A673 (cell line): Measurements from ENCODE around the gene URI1. TPM values are rescaled to one million over a fixed set of nuclear protein-coding genes. Genes with fewer than 3 reads are reported as not detected.
"Not testable (repeated sequence)": the region's sequence is repeated elsewhere in the genome, so short reads cannot be mapped to it uniquely, and the experiment has no call there.

ENCODE experiments used
- BruUV-seq: library from RNA; stranded (reverse); fragments of 400-500 nt; replicated peaks from 2 replicates; lab custom pipeline; 2021; lab: Mats Ljungman, UMichigan
- CTCF ChIA-PET: fragments of 300-600 bp; sonication (Branson Sonifier 250); formaldehyde crosslinking; loops from one replicate; lab custom pipeline; 2022; ENCODE audit warnings: antibody characterized with exemption; lab: Charles Lee
- POLR2A ChIA-PET: fragments of 300-600 bp; sonication (Branson Sonifier 250); formaldehyde crosslinking; loops from one replicate; lab custom pipeline; 2022; ENCODE audit warnings: antibody characterized with exemption; ENCODE audit not compliant: low non-redundant PET; lab: Charles Lee
- DNase-seq: peaks from one replicate; pipeline ENCODE4 v3.0.0-alpha.2; 2015; ENCODE audit warnings: low spot score
- H3K27ac ChIP-seq: fragments of 200-600 bp; sonication (generic); 2 replicates; pipeline ENCODE4 v1.5.1; 2016; ENCODE audit warnings: mixed run types, low read depth, mild to moderate bottlenecking, mixed read lengths, antibody characterized with exemption, low read length; ENCODE audit not compliant: poor library complexity, severe bottlenecking
- H3K27me3 ChIP-seq: fragments of 200-600 bp; sonication (generic); replicated peaks from 2 replicates; pipeline ENCODE4 v1.6.1; 2017; ENCODE audit warnings: mixed run types, low read depth, mild to moderate bottlenecking, mixed read lengths, antibody characterized with exemption, low read length; ENCODE audit not compliant: insufficient read depth, poor library complexity
- H3K36me3 ChIP-seq: fragments of 200-600 bp; sonication (generic); 2 replicates; pipeline ENCODE4 v1.6.1; 2016; ENCODE audit warnings: mixed run types, mild to moderate bottlenecking, mixed read lengths, antibody characterized with exemption, low read length; ENCODE audit not compliant: insufficient read depth, poor library complexity, severe bottlenecking
- H3K4me1 ChIP-seq: fragments of 200-600 bp; sonication (generic); 2 replicates; pipeline ENCODE4 v1.6.1; 2017; ENCODE audit warnings: mixed run types, mild to moderate bottlenecking, mixed read lengths, antibody characterized with exemption, low read length; ENCODE audit not compliant: insufficient read depth, poor library complexity, severe bottlenecking
- H3K4me3 ChIP-seq: fragments of 200-600 bp; sonication (generic); 2 replicates; pipeline ENCODE4 v1.5.1; 2016; ENCODE audit warnings: low read depth, mixed run types, mild to moderate bottlenecking, mixed read lengths, low read length; ENCODE audit not compliant: poor library complexity, severe bottlenecking
- H3K9me3 ChIP-seq: fragments of 200-600 bp; sonication (generic); 2 replicates; pipeline ENCODE4 v1.6.1; 2016; ENCODE audit warnings: mixed run types, low read depth, mild to moderate bottlenecking, mixed read lengths, antibody characterized with exemption, low read length; ENCODE audit not compliant: poor library complexity, severe bottlenecking
- EZH2 ChIP-seq: fragments of 200-600 bp; sonication (generic); IDR thresholded peaks from 2 replicates; pipeline ENCODE4 v1.6.1; 2017; ENCODE audit warnings: borderline replicate concordance, low read depth, mild to moderate bottlenecking, mixed read lengths, antibody characterized with exemption, low read length; ENCODE audit not compliant: poor library complexity, severe bottlenecking
- intact Hi-C: fragments of 100-400 bp; cut with micrococcal nuclease; formaldehyde crosslinking; loops from one replicate; pipeline ENCODE4 v1.10.0; 2022; ENCODE audit not compliant: unreplicated experiment
- total RNA-seq: library from RNA; stranded (reverse); gene quantifications from 2 replicates; pipeline ENCODE4 v1.2.3, GENCODE V29; 2021
- TF ChIP-seq, protein P1 (sequence below): fragments of 300-800, 200-600 bp; sonication (generic); conservative IDR thresholded peaks from 2 replicates; pipeline ENCODE4 v1.5.1; 2017; ENCODE audit warnings: low read depth, mild to moderate bottlenecking, antibody characterized with exemption, low read length, moderate library complexity, mixed read lengths

URI1 gene
- total RNA-seq, 1 experiment from 2014 or later, result 93.0 TPM

- H3K27me3 ChIP-seq, result no peaks in the 10 kb centered on the region
- no TSS peak for BruUV-seq
- H3K4me1 ChIP-seq, result peaks cover 55% of the 10 kb centered on the region
- H3K27ac ChIP-seq, result peak overlapping the region; percentile 57
- no peaks in the 10 kb centered on the region for H3K36me3 ChIP-seq
- CTCF ChIA-PET, result no interaction called here
- DNase-seq, result peak; percentile 28
- TF ChIP-seq EZH2, result no peak
- TF ChIP-seq, protein P1, sequence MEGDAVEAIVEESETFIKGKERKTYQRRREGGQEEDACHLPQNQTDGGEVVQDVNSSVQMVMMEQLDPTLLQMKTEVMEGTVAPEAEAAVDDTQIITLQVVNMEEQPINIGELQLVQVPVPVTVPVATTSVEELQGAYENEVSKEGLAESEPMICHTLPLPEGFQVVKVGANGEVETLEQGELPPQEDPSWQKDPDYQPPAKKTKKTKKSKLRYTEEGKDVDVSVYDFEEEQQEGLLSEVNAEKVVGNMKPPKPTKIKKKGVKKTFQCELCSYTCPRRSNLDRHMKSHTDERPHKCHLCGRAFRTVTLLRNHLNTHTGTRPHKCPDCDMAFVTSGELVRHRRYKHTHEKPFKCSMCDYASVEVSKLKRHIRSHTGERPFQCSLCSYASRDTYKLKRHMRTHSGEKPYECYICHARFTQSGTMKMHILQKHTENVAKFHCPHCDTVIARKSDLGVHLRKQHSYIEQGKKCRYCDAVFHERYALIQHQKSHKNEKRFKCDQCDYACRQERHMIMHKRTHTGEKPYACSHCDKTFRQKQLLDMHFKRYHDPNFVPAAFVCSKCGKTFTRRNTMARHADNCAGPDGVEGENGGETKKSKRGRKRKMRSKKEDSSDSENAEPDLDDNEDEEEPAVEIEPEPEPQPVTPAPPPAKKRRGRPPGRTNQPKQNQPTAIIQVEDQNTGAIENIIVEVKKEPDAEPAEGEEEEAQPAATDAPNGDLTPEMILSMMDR, result no peak
- H3K9me3 ChIP-seq, result no peaks in the 10 kb centered on the region
- no peak overlapping the region for H3K4me3 ChIP-seq
- POLR2A ChIA-PET, result interaction anchor here (0.5 kb wide), 1 partner anchor 23 kb away, joined by 3 read pairs; no protein-coding TSS in a partner anchor
- intact Hi-C loops, result no loop called here
Measured at GRCh38 chr19:29964171-29964570, 22.1 kb downstream of the URI1 start.

GRCh38 chr19:29965492-29965891 lies 23.5 kb downstream of the URI1 start:
- H3K4me3 ChIP-seq, result no peak overlapping the region
- no TSS peak for BruUV-seq
- POLR2A ChIA-PET, result no interaction called here
- H3K36me3 ChIP-seq, result no peaks in the 10 kb centered on the region
- CTCF ChIA-PET, result no interaction called here
- H3K4me1 ChIP-seq, result peaks cover 66% of the 10 kb centered on the region
- no peak for DNase-seq
- no peaks in the 10 kb centered on the region for H3K9me3 ChIP-seq
- peak overlapping the region; percentile 34 for H3K27ac ChIP-seq
- TF ChIP-seq, protein P1, result no peak
- TF ChIP-seq EZH2, result no peak
- intact Hi-C loops, result no loop called here
- H3K27me3 ChIP-seq, result no peaks in the 10 kb centered on the region

DNA sequence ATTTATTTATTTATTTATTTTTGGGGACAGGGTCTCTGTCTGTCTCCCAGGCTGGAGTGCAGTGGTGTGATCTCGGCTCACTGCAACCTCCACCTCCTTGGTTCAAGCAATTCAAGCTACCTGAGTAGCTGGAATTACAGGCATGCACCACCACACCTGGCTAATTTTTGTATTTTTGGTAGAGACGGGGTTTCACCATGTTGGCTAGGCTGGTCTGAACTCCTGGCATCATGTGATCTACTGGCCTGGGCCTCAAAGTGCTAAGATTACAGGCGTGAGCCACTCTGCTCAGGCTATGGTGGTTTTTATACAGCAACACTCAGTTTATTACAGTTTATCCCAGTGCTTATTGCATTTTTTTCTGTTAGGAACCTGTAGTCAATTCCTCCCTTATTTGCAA lies 24.1 kb downstream of the URI1 start:
- H3K27me3 ChIP-seq, H3K27ac ChIP-seq, POLR2A ChIA-PET, DNase-seq, BruUV-seq, H3K36me3 ChIP-seq, CTCF ChIA-PET, H3K9me3 ChIP-seq, intact Hi-C loops, H3K4me3 ChIP-seq: not testable (repeated sequence)
- peaks cover 72% of the 10 kb centered on the region for H3K4me1 ChIP-seq

DNA sequence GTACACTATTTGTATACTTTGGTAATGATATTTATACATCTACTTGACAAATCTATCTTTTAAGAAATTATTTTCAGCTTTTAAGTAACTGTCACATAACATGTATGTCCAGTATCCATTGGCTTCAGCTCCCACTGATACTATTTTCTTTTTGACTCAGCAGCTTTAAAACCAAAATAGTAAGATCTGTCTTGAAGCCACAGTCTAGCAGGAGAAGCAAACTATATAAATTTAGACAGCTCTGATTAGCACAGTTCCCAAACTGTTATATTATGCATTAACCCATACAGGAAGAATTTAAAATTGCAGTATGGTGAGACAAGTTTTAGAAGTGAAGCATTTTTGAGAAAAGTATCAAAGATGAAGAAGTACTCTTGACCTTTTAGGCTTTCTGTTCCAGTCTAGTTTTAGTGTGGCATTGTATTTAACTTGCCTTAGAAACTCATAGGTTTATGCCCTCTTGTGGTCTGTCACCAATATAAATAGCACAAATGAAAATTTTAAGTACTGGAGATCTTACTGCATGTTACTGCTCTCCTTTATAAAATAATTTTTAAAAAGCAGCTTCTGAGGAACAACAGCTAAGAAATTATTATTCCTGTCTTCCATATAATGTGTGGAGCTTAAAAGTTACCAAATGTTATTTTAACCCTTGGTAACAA lies 24.7 kb downstream of the URI1 start:
- intact Hi-C loops, result no loop called here
- TF ChIP-seq, protein P1, result peak; percentile 57; the same call in 1 of the 2 replicates
- TF ChIP-seq EZH2, result no peak
- POLR2A ChIA-PET, result interaction anchor here (0.6 kb wide), 1 partner anchor 84 kb away, joined by 3 read pairs; no protein-coding TSS in a partner anchor
- no peak overlapping the region for H3K4me3 ChIP-seq
- H3K27me3 ChIP-seq, result no peaks in the 10 kb centered on the region
- peak; percentile 44 for DNase-seq
- BruUV-seq, result no TSS peak
- H3K9me3 ChIP-seq, result no peaks in the 10 kb centered on the region
- no peaks in the 10 kb centered on the region for H3K36me3 ChIP-seq
- peak overlapping the region; percentile 10 for H3K27ac ChIP-seq
- CTCF ChIA-PET, result no interaction called here
- H3K4me1 ChIP-seq, result peaks cover 78% of the 10 kb centered on the region
